ENCODE results near the gene TREM1.

- TF ChIP-seq, protein P1, sequence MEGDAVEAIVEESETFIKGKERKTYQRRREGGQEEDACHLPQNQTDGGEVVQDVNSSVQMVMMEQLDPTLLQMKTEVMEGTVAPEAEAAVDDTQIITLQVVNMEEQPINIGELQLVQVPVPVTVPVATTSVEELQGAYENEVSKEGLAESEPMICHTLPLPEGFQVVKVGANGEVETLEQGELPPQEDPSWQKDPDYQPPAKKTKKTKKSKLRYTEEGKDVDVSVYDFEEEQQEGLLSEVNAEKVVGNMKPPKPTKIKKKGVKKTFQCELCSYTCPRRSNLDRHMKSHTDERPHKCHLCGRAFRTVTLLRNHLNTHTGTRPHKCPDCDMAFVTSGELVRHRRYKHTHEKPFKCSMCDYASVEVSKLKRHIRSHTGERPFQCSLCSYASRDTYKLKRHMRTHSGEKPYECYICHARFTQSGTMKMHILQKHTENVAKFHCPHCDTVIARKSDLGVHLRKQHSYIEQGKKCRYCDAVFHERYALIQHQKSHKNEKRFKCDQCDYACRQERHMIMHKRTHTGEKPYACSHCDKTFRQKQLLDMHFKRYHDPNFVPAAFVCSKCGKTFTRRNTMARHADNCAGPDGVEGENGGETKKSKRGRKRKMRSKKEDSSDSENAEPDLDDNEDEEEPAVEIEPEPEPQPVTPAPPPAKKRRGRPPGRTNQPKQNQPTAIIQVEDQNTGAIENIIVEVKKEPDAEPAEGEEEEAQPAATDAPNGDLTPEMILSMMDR (conservative IDR thresholded peaks at IDR 0.05): no peak
- no peak for TF ChIP-seq EZH2 (IDR thresholded peaks at IDR 0.05; ENCODE audit: low read depth)
These were observed 56.8 kb downstream of the TREM1 start for GRCh38 chr6:41229721-41230120.

All from PC-9 (cell line).